HG02571 (cell line): Measurements from ENCODE around the gene KCTD11.
"Not testable (repeated sequence)": the region's sequence is repeated elsewhere in the genome, so short reads cannot be mapped to it uniquely, and the experiment has no call there.

Source experiments
- ATAC-seq: cut with Tn5 transposase; IDR thresholded peaks from one replicate; pipeline ENCODE4 v1.9.1; 2021; ENCODE audit warnings: mild to moderate bottlenecking, moderate library complexity; ENCODE audit not compliant: unreplicated experiment

Gene KCTD11

GRCh38 chr17:7322520-7323194 lies 29.3 kb upstream of the KCTD11 start:
- no peak for ATAC-seq

- no peak for ATAC-seq
Observed at GRCh38 chr17:7323731-7324437, 28.1 kb upstream of the KCTD11 start.

GRCh38 chr17:7324438-7324779 lies 27.6 kb upstream of the KCTD11 start:
- ATAC-seq = no peak

DNA sequence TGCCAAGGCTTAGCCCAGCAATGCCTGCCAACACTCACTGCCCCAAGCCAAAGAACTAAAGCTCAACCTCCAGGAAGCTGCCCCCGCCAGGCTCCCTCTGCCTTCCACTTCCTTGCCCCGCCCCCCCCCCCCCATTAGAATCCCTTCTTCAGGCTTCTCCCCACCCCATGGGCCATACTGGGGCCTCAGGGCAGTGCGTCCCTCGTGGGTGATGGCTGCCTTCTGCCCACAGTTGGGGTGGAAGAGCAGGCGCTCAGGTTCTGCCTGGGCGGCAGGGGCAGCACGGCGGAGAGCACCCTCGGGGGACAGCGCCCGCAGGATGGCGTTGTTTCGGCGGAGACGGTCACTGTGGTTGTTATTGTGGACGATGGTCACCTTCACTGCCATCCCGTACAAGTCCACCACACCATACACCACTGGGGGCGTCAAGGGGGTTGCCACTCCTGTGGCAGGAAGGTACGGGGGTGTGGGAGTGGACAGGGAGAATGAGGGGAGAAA lies 26.9 kb upstream of the KCTD11 start:
- ATAC-seq = no peak

GRCh38 chr17:7326186-7326585 lies 25.8 kb upstream of the KCTD11 start:
- no peak for ATAC-seq

DNA sequence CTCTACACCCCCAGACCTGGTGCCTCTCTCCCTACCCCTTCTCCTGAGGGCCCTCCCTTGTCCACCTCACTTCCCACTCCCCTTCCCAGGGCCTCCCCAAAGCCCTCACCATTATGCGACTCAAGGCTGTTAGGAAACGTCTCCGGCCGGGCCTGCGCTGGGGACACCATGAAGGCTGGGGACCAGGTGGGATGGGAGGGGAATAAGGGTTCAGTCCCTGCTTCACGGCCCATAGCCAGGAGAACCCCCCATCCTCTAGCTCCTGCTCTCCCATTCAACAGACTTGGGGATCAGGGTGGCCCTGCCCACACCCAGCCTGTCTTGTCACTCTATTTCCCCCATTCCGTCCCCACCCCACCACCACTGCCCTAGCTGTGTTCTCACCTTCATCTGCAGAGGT lies 24.9 kb upstream of the KCTD11 start:
- ATAC-seq = no peak

DNA sequence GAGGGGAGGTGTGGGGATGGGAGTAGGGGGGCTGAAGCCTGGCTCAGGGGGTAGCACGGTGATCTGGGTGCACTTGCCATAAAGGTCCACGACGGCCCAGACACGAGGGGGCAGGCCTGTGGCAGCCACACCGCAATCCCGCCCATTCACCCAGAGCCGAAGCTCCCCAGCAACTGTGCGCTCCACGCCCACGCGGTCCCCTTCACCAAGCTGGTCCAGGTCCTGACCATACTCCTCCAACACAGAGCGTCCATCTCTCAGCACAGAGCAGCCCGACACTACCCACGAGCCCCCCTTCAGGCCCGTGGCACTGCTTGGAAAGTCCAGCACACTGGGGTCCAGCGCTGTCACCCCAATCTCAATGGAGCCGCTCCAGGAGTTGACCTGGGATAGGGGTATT lies 24.5 kb upstream of the KCTD11 start:
- no peak for ATAC-seq

DNA sequence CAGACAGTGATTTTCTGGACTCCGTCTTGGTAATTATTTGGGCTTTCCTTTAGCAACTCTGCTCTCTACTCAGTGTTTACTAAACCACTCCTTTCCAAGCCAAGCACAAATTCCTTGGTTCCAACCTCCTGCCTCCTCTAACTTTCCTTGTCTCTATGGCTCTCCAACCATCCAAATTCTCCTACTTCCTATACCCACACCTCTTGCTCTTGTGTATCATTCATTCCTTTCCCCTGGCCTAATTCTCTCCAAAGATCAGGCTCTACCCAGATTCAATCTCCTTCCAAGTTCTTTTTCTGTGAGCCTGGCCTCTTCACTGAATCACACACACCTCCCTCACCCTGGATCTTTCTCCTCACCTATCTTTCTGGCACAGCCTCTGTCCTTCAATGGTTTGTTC lies 24.0 kb upstream of the KCTD11 start:
- no peak for ATAC-seq

DNA sequence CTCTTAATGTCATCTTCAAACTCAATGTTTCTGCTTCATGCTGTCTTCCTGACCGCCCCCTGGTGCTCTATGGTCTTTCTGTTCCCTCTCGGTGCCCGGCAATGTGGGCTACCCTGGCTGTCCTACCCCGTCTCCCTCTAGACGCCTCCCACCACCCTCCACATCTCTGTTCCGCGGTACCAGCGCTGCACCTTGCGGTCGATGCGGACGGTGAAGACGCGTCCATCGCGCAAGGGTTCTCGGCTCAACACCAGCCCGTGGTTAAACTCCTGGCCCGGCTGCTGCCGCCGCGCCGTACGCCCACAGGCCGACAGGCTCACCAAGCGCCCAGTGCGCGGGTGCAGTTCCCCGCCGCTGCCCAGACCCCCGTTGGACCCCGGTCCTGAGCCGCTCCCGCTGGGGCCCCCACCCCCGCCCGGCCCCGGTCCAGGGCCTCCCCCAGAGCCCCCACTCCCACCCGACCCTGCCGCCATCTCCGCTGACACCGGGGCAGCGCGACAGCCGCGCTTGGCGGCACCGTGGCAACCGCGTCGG lies 23.1 kb upstream of the KCTD11 start, which contains the start of gene NEURL4:
NEURL4 (minus strand) TSS at position 496 of the 534 bp plus-strand sequence; CDS start at position 473, 23 bp downstream.
- ATAC-seq = no peak

- peak; percentile 53 for ATAC-seq
Observed at GRCh38 chr17:7329374-7329996, 22.5 kb upstream of the KCTD11 start.

- peak; percentile 30 for ATAC-seq
Observed at GRCh38 chr17:7329997-7330637, 21.8 kb upstream of the KCTD11 start.

DNA sequence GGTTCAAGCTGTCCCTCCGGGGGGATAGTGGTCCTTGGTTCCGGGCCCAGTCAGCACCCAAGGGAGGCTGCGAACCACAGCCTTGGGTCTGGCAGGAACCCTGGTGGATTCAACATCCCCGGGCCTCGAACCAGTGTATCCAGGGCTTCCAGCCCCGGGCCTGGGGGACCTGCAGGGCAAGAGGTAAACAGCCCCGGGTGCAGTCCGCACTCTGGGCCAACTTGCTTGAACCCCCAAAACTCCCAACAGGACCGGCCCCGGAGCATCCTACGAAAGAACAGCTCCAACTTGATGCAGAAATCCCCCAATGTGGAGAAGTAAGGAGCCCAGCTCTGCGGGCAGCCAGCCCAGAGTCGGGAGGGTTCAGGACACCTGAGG lies 21.3 kb upstream of the KCTD11 start:
- ATAC-seq = no peak

- ATAC-seq = no peak
Observed at GRCh38 chr17:7332111-7332510, 19.9 kb upstream of the KCTD11 start.

GRCh38 chr17:7332600-7333069 lies 19.3 kb upstream of the KCTD11 start:
- not testable (repeated sequence) for ATAC-seq

- ATAC-seq = no peak
Observed at GRCh38 chr17:7334938-7335538, 16.9 kb upstream of the KCTD11 start.

DNA sequence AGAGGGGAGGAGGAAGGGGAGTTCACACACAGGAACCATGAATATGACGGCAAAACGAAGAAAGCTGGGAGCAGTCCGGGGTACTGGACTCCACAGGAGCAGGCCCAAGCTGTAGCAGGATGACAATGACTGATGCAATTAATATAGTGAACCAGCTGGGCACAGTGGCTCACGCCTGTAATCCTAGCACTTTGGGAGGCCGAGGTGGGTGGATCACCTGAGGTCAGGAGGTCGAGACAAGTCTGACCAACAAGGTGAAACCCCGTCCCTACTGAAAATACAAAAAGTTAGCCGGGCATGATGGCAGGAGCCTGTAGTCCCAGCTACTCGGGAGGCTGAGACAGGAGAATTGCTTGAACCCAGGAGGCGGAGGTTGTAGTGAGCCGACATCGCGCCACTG lies 16.2 kb upstream of the KCTD11 start:
- ATAC-seq = not testable (repeated sequence)

DNA sequence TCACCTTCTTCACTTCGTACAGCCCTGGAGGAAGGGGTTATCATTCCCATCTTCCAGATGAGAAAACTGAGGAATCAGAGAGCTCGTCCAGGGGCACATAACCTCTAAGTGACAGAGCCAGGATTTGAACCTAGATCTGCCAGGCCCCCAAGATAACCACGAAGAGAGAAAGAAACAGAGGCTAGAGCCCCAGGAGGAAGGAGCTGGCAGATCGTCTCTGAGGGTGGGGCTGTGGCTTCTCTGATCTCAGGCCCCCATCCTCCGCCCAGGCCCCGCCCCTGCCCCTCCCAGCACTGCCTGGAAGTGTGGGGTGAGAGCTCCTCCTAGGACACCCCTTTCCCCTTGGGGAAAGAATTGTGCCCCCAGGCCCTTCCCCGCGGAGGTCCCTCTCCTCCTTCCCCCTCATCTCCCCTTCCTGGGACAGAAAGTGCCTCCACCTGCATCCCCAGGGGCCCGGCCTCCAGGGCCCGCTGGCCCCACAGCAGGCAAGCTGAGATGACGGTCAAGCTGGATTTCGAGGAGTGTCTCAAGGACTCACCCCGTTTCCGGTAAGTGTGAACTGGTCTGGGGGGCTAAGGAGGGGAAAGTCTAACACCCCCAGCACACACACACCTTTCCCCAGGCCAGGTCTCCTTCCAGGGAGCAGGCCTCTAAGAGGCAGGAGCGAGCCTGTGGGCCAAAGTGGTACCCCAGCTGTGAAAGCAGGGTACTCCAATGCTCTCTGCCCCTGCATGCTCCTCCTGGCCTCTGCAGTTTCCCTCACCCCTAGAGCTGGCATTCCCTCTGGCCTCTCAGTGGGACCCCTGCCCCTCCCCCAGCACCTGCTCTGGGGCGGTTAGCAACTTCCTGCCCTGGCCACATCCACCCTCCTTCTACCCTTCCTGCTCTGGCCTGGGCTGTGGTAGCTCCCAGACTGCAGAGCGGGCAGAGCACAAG lies 15.5 kb upstream of the KCTD11 start, which contains the start of gene ACAP1:
ACAP1 (plus strand) TSS at position 290 of the 936 bp plus-strand sequence; CDS start at position 496, 206 bp downstream.
- peak; percentile 63 for ATAC-seq

DNA sequence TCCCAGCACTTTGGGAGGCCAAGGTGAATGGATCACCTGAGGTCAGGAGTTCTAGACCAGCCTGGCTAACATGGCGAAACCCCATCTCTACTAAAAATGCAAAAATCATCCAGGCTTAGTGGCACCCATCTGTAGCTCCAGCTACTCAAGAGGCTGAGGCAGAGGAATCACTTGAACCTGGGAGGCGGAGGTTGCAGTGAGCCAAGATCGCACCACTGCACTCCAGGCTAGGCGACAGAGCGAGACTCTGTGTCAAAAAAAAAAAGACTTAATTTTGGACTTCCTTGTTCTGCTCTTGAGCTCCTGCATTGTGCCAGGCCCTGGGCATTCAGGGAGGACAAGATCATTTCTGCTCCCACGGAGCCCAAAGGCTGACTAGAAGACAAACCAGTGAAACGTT lies 14.4 kb upstream of the KCTD11 start:
- ATAC-seq = not testable (repeated sequence)

DNA sequence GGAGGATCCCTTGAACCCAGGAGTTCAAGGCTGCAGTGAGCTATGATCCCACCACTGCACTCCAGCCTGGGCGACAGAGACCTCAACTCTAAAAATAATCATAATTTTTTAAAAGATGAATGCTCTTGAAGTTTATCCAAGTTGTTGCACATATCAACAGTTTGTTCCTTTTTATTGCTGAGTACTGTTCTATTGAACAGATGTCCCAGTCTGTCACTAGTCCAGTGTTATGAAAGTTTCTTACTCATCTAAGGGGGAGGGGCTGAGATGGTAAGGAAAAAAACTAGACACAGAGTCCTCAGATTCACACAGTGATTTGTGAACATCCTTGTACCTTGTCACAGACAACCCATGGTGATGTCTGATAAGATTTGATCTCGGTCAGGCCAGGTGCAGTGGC lies 11.8 kb upstream of the KCTD11 start:
- no peak for ATAC-seq
